ENCODE measurements around the gene PLCB1. TPM values are rescaled to one million over a fixed set of nuclear protein-coding genes. Genes with fewer than 3 reads are reported as not detected.

Gene PLCB1
- total RNA-seq, 3 donors from 2014 or later, result 12.2 to 106 (median 30.5) TPM

DNA sequence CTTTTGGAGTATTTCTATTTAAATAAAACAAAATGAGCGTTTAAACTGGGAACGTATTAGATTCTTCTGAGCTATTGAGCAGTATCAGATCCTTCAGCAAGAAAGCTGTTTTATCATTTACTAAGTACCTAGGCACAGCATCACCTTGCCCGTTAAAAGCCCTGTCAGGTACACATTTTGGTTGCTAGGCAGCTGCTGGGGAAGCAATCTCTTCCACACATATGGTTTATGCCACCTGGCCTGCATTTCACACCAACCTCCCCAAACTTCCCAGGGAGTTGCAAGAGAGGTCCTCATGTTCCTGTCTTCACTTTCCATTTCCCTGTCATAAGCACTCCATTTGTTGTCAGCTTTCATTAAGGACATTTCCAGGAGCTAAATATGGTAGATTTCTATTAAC is 400.1 kb downstream of the PLCB1 start:
- no peak for TF ChIP-seq CTCF (IDR thresholded peaks at IDR 0.05)
- TF ChIP-seq POLR2A (IDR thresholded peaks at IDR 0.05), result no peak
- no peak for TF ChIP-seq POLR2AphosphoS5 (IDR thresholded peaks at IDR 0.05)
- intact Hi-C loops (cut with DNase I; ENCODE audit: low total_unique reads), result no loop called here
- H3K9me3 ChIP-seq, result no peaks in the 10 kb centered on the region
- no peaks in the 10 kb centered on the region for H3K4me1 ChIP-seq
- no peaks in the 10 kb centered on the region for H3K36me3 ChIP-seq
- no peak for DNase-seq (ENCODE audit: low spot score in 2 of 2)
- H3K27ac ChIP-seq, result no peak overlapping the region
- no peak overlapping the region for H3K4me3 ChIP-seq
- H3K27me3 ChIP-seq, result no peaks in the 10 kb centered on the region

DNA sequence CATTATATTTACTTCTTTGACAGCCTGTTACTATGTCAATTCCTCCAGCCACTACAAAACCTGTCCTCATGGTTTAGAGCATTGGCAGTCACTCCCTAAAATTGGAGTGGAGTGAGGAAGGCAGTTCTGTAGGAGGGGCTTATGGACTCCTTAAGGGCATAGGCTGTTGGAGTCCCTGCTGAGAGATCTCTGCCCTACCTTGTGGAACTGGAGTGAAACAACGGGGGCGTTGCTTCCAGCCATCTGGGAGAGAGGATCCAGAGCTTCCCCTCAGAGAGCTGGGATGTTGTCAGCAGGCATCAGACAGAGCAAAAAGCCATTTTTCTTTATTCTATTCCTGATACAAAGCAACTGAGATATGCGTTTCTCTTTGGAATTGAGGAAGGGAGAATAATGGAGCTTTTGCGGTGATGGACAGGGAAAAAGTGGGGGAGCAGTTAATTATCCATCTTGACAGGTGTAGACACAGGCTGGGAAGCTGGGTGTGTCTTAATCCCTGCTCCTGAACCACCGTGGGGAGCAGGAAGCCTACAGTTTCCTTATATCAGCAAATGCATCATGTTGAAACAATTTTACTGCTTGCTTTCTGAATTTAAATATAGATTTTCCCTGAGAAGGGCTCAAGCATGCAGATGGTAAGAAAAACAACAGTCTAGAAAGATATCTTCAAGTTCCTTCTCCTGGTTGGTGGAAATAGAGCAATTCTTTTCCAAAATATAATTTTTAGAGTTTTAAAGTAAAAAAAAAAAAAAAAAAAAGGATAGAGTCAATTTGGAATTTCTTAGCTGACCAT is 402.5 kb downstream of the PLCB1 start:
- intact Hi-C loops (cut with DNase I; ENCODE audit: low total_unique reads), result no loop called here
- H3K4me1 ChIP-seq, result no peaks in the 10 kb centered on the region
- TF ChIP-seq CTCF (IDR thresholded peaks at IDR 0.05), result no peak
- TF ChIP-seq POLR2A (IDR thresholded peaks at IDR 0.05), result no peak
- no peak for TF ChIP-seq POLR2AphosphoS5 (IDR thresholded peaks at IDR 0.05)

GRCh38 chr20:8535403-8536261 is 403.6 kb downstream of the PLCB1 start:
- no peaks in the 10 kb centered on the region for H3K27me3 ChIP-seq
- DNase-seq (ENCODE audit: low spot score in 2 of 2), result no peak
- no peak overlapping the region for H3K4me3 ChIP-seq
- H3K36me3 ChIP-seq, result no peaks in the 10 kb centered on the region
- intact Hi-C loops (cut with DNase I; ENCODE audit: low total_unique reads), result no loop called here
- no peak overlapping the region for H3K27ac ChIP-seq
- H3K9me3 ChIP-seq, result no peaks in the 10 kb centered on the region
- TF ChIP-seq POLR2AphosphoS5 (IDR thresholded peaks at IDR 0.05) (no peak), CTCF (IDR thresholded peaks at IDR 0.05) (peak in 1 of 3 donors; percentile 15), POLR2A (IDR thresholded peaks at IDR 0.05) (no peak)
- H3K4me1 ChIP-seq, result no peaks in the 10 kb centered on the region

More for the DNA sequence above, 402.5 kb downstream of the PLCB1 start:
- H3K9me3 ChIP-seq, result no peaks in the 10 kb centered on the region
- H3K27ac ChIP-seq, result no peak overlapping the region
- H3K27me3 ChIP-seq, result no peaks in the 10 kb centered on the region
- H3K36me3 ChIP-seq, result no peaks in the 10 kb centered on the region
- no peak overlapping the region for H3K4me3 ChIP-seq
- DNase-seq (ENCODE audit: low spot score in 2 of 2), result no peak

DNA sequence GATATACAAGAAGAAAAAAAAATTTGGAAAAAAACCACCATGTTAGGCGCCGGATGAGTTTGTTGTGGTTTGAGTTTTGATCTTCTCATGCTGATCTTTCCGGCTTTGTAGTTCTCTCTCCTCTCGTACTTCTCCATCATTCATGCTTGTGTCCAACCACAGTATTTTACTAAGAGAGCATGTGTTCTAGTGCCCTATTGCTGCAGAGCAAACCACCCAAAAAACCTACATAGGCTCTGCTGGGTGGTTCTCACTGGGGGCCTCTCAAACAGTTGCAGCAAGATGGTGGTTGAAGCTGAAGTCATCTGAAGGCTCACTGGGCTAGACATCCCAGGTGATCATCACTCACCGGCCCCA is 404.2 kb downstream of the PLCB1 start:
- intact Hi-C loops (cut with DNase I; ENCODE audit: low total_unique reads), result no loop called here

DNA sequence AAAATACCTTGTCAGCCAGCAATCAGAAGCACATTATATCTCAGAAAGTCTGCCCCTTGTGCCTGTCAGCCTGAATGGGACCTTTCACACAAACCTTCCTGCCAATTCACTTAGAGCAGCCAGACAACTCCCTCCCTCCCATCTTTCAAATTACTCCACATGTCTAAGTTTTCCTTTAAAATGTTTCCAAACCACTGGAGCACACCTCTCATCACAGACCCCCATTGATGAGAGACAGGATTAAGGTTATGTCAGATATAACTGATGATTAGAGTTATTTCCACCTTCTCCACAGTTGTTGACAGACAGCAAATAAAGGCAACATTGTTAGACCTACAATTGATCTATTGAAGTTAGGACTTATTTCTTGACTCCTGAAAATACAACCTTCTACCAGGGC is 408.4 kb downstream of the PLCB1 start:
- DNase-seq (ENCODE audit: low spot score in 2 of 2), result no peak

More for the DNA sequence above, 404.2 kb downstream of the PLCB1 start:
- TF ChIP-seq POLR2AphosphoS5 (IDR thresholded peaks at IDR 0.05) (no peak), POLR2A (IDR thresholded peaks at IDR 0.05) (no peak)
- Histone ChIP-seq H3K36me3 (no peaks in the 10 kb centered on the region), H3K4me3 (no peak overlapping the region), H3K9me3 (no peaks in the 10 kb centered on the region), H3K27me3 (no peaks in the 10 kb centered on the region), H3K27ac (no peak overlapping the region), H3K4me1 (no peaks in the 10 kb centered on the region)
- DNase-seq (ENCODE audit: low spot score in 2 of 2), result no peak

More for the DNA sequence above, 408.4 kb downstream of the PLCB1 start:
- H3K27ac ChIP-seq, result no peak overlapping the region
- H3K9me3 ChIP-seq, result no peaks in the 10 kb centered on the region
- no peaks in the 10 kb centered on the region for H3K4me1 ChIP-seq
- intact Hi-C loops (cut with DNase I; ENCODE audit: low total_unique reads), result no loop called here
- no peaks in the 10 kb centered on the region for H3K27me3 ChIP-seq
- no peaks in the 10 kb centered on the region for H3K36me3 ChIP-seq
- H3K4me3 ChIP-seq, result no peak overlapping the region
- TF ChIP-seq CTCF (IDR thresholded peaks at IDR 0.05) (no peak), POLR2A (IDR thresholded peaks at IDR 0.05) (no peak), POLR2AphosphoS5 (IDR thresholded peaks at IDR 0.05) (no peak)

All from breast epithelium (tissue), 4 donors.